SK-N-SH (cell line): ENCODE data around the gene UBE2Z. TPM values are rescaled to one million over a fixed set of nuclear protein-coding genes. Genes with fewer than 3 reads are reported as not detected.

Experiments used
- CTCF ChIA-PET: fragments of 300-600, 350-600 bp; formaldehyde crosslinking; extraction: SDS; loops from one replicate; lab custom pipeline; 2021; lab: Yijun Ruan, JAX
- POLR2A ChIA-PET: fragments of 350-600 bp; sonication (Branson Sonifier 250); formaldehyde crosslinking; extraction: SDS; loops from one replicate; lab custom pipeline; 2020; ENCODE audit warnings: antibody characterized with exemption, inconsistent platforms; lab: Yijun Ruan, JAX
- DNase-seq: peaks from one replicate; pipeline ENCODE4 v3.0.0; 2012
- H2AFZ ChIP-seq: fragments of 200-600 bp; sonication (generic); 2 replicates; pipeline ENCODE4 v1.8.1; 2016; ENCODE audit warnings: antibody characterized with exemption, mild to moderate bottlenecking, low read depth
- H3F3A ChIP-seq: fragments of 200-600 bp; sonication (generic); replicated peaks from 2 replicates; pipeline ENCODE3; 2016; ENCODE audit warnings: antibody characterized with exemption, mild to moderate bottlenecking; ENCODE audit not compliant: insufficient read depth
- H3K27ac ChIP-seq, 2 experiments: fragments of 200-500 bp in 1 of 2; fragments of 200-600 bp in 1 of 2; sonication (Bioruptor generic) in 1 of 2; sonication (generic), shearing (Covaris generic) in 1 of 2; 2 replicates each; pipeline versions ENCODE4 v1.5.1 to v1.6.1; 2014 to 2016; ENCODE audit warnings: low read depth in 2 of 2, inconsistent platforms in 1 of 2, low read length in 1 of 2, mild to moderate bottlenecking in 1 of 2, mixed read lengths in 1 of 2
- H3K27me3 ChIP-seq: fragments of 200-600 bp; sonication (generic), shearing (Covaris generic); 2 replicates; pipeline ENCODE4 v1.6.1; 2016; ENCODE audit warnings: mixed run types; ENCODE audit not compliant: insufficient read depth
- H3K36me3 ChIP-seq, 2 experiments: fragments of 200-500 bp in 1 of 2; fragments of 200-600 bp in 1 of 2; sonication (Bioruptor generic) in 1 of 2; sonication (generic) in 1 of 2; replicated peaks in 1 of 2; 2 replicates each; pipeline versions ENCODE3 to v1.5.1; 2014 to 2016; ENCODE audit warnings: low read length in 1 of 2, mild to moderate bottlenecking in 1 of 2; ENCODE audit not compliant: insufficient read depth in 2 of 2, control insufficient read depth in 1 of 2
- H3K4me1 ChIP-seq, 2 experiments: fragments of 200-500 bp in 1 of 2; fragments of 200-600 bp in 1 of 2; sonication (Bioruptor generic) in 1 of 2; sonication (generic), shearing (Covaris generic) in 1 of 2; 2 replicates each; pipeline versions ENCODE4 v1.5.1 to v1.6.1; 2014 to 2016; ENCODE audit warnings: low read depth in 1 of 2, low read length in 1 of 2, mixed run types in 1 of 2; ENCODE audit not compliant: insufficient read depth in 2 of 2, control insufficient read depth in 1 of 2
- H3K4me2 ChIP-seq: fragments of 200-600 bp; sonication (generic), shearing (Covaris generic); 2 replicates; pipeline ENCODE4 v1.6.1; 2017; ENCODE audit warnings: mixed run types
- H3K4me3 ChIP-seq, 2 experiments: fragments of 200-500 bp in 1 of 2; fragments of 200-600 bp in 1 of 2; sonication (Bioruptor generic) in 1 of 2; sonication (generic), shearing (Covaris generic) in 1 of 2; 2 replicates each; pipeline versions ENCODE4 v1.5.1 to v1.8.1; 2014 to 2016; ENCODE audit warnings: low read depth in 2 of 2, inconsistent platforms in 1 of 2, low read length in 1 of 2, mild to moderate bottlenecking in 1 of 2, mixed read lengths in 1 of 2, moderate library complexity in 1 of 2
- H3K79me2 ChIP-seq: fragments of 200-600 bp; sonication (generic); 2 replicates; pipeline ENCODE4 v1.8.1; 2017; ENCODE audit warnings: mild to moderate bottlenecking; ENCODE audit not compliant: insufficient read depth
- H3K9ac ChIP-seq: fragments of 200-600 bp; sonication (generic); 2 replicates; pipeline ENCODE4 v1.6.1; 2017; ENCODE audit warnings: mixed run types
- H3K9me2 ChIP-seq: fragments of 200-600 bp; sonication (generic); 2 replicates; pipeline ENCODE4 v1.6.1; 2017; ENCODE audit warnings: mixed run types
- H3K9me3 ChIP-seq: fragments of 200-600 bp; sonication (generic); 2 replicates; pipeline ENCODE4 v1.6.1; 2017; ENCODE audit warnings: mixed run types, mild to moderate bottlenecking, moderate library complexity
- H4K20me1 ChIP-seq: fragments of 200-600 bp; sonication (generic); 2 replicates; pipeline ENCODE4 v1.6.1; 2017; ENCODE audit warnings: mild to moderate bottlenecking, mixed run types; ENCODE audit not compliant: insufficient read depth
- CHD2 ChIP-seq: fragments of 150-350 bp; IDR thresholded peaks from 2 replicates; pipeline ENCODE4 v1.6.1; 2018; ENCODE audit warnings: low read length; ENCODE audit not compliant: partially characterized antibody
- CTCF ChIP-seq: fragments of 200-600 bp; sonication (generic); IDR thresholded peaks from 2 replicates; pipeline ENCODE4 v1.6.1; 2017; ENCODE audit warnings: antibody characterized with exemption, mild to moderate bottlenecking, moderate library complexity
- EP300 ChIP-seq, 2 experiments: IDR thresholded peaks; 2 replicates each; pipeline versions ENCODE4 v1.4.0 to v1.6.1; 2012; ENCODE audit warnings: borderline replicate concordance in 1 of 2, low read depth in 1 of 2, low read length in 1 of 2
- FOSL2 ChIP-seq: IDR thresholded peaks from 2 replicates; pipeline ENCODE4 v1.4.0; 2012; ENCODE audit warnings: low read depth, mild to moderate bottlenecking, moderate library complexity, borderline replicate concordance
- FOXM1 ChIP-seq: IDR thresholded peaks from 2 replicates; pipeline ENCODE4 v1.4.0; 2012; ENCODE audit warnings: low read depth, mild to moderate bottlenecking
- GATA2 ChIP-seq: sonication (generic); formaldehyde crosslinking; IDR thresholded peaks from 2 replicates; pipeline ENCODE4 v1.5.0; 2020; ENCODE audit warnings: mild to moderate bottlenecking, missing genetic modification reagents
- NFIC ChIP-seq: IDR thresholded peaks from 2 replicates; pipeline ENCODE4 v1.4.0; 2012; ENCODE audit warnings: borderline replicate concordance
- POLR2AphosphoS5 ChIP-seq: IDR thresholded peaks from 2 replicates; pipeline ENCODE4 v1.6.1; 2012; ENCODE audit warnings: low read depth, low read length
- RCOR1 ChIP-seq: fragments of 150-350 bp; IDR thresholded peaks from 2 replicates; pipeline ENCODE4 v1.6.1; 2017; ENCODE audit warnings: antibody characterized with exemption, low read length
- REST ChIP-seq: IDR thresholded peaks from 2 replicates; pipeline ENCODE4 v1.6.1; 2012; ENCODE audit warnings: mild to moderate bottlenecking, low read depth, low read length, moderate library complexity
- RFX5 ChIP-seq: IDR thresholded peaks from 2 replicates; pipeline ENCODE4 v1.6.1; 2012; ENCODE audit warnings: mild to moderate bottlenecking, improper control_type of control experiment, low read length
- RXRA ChIP-seq: IDR thresholded peaks from 2 replicates; pipeline ENCODE4 v1.4.0; 2012; ENCODE audit warnings: low read depth, mild to moderate bottlenecking, borderline replicate concordance
- SIN3A ChIP-seq: IDR thresholded peaks from 2 replicates; pipeline ENCODE4 v1.6.1; 2012; ENCODE audit warnings: low read depth, mild to moderate bottlenecking, low read length, moderate library complexity, borderline replicate concordance
- TCF12 ChIP-seq: IDR thresholded peaks from 2 replicates; pipeline ENCODE4 v1.4.0; 2012
- USF2 ChIP-seq: fragments of 150-350 bp; IDR thresholded peaks from 2 replicates; pipeline ENCODE4 v1.6.1; 2017; ENCODE audit warnings: antibody characterized with exemption, low read length, low read depth, borderline replicate concordance
- YY1 ChIP-seq: IDR thresholded peaks from 2 replicates; pipeline ENCODE4 v1.4.0; 2012; ENCODE audit warnings: low read depth, mild to moderate bottlenecking
- WGBS: methylation state at CpG from one replicate; pipeline ENCODE4 v1.1.6; 2017; ENCODE audit warnings: low lambda C conversion rate; 5-methylcytosine and 5-hydroxymethylcytosine counted together
- polyA plus RNA-seq, 3 experiments: library from polyadenylated mRNA; depleted of rRNA; stranded (reverse); fragments of >200 nt; gene quantifications; 2 replicates each; pipeline ENCODE4 v1.2.3, GENCODE V29; 2012

Gene UBE2Z
- polyA plus RNA-seq, 1 of the 3 experiments (the other 2 are of a cell fraction): 168 TPM

- no peaks in the 10 kb centered on the region for H3K9me3 ChIP-seq
- WGBS: 72% methylated on average over 2 of the region's 2 CpGs
- POLR2A ChIA-PET: no interaction called here
- no peak overlapping the region for H3K9ac ChIP-seq
- no peak overlapping the region for H2AFZ ChIP-seq
- no peak for TF ChIP-seq CHD2
- TF ChIP-seq CTCF: no peak
- TF ChIP-seq YY1: no peak
- TF ChIP-seq FOSL2: no peak
- TF ChIP-seq RFX5: no peak
- no peak for TF ChIP-seq NFIC
- no peak for TF ChIP-seq GATA2 (CRISPR knock-in tag)
- no peak for TF ChIP-seq RCOR1
- no peak for TF ChIP-seq TCF12
- TF ChIP-seq REST: no peak
- no peak for TF ChIP-seq SIN3A
- TF ChIP-seq POLR2AphosphoS5: no peak
- no peak for TF ChIP-seq FOXM1
- TF ChIP-seq EP300 (IDR thresholded peaks at IDR 0.05; ENCODE audit: borderline replicate concordance in 1 of 2, low read depth in 1 of 2, low read length in 1 of 2): no peak
- no peak for TF ChIP-seq RXRA
- TF ChIP-seq USF2: no peak
- TF ChIP-seq, all 33 proteins: peak for 0
- CTCF ChIA-PET: interaction anchor here (0.8 to 32.7 kb wide), 8 partner anchors 9 to 210 kb away, joined by 3 to 1196 read pairs (median 48); partner anchors contain the start of genes ATP5MC1, HOXB13, PRAC1 and PRAC2
- Histone ChIP-seq H3K79me2 (no peaks in the 10 kb centered on the region), H3F3A (no peaks in the 10 kb centered on the region), H4K20me1 (no peaks in the 10 kb centered on the region), H3K27me3 (peaks cover 19% of the 10 kb centered on the region; the same call in 1 of the 2 replicates), H3K36me3 (no peaks in the 10 kb centered on the region), H3K4me3 (no peak overlapping the region), H3K4me1 (no peaks in the 10 kb centered on the region), H3K27ac (no peak overlapping the region), H3K9me2 (no peaks in the 10 kb centered on the region), H3K4me2 (no peak overlapping the region)
- DNase-seq: no peak
These were observed 25.9 kb upstream of the UBE2Z start for GRCh38 chr17:48882272-48882671.
